GM10248 (cell line): Measurements from ENCODE around the gene GLRX5.
A peak's percentile ranks its signal among the peaks of the same experiment; 100 is the strongest.

Experiments used
- CTCF ChIA-PET: fragments of 300-600 bp; sonication (Branson Sonifier 250); formaldehyde crosslinking; extraction: SDS; loops from one replicate; lab custom pipeline; 2021; ENCODE audit warnings: antibody characterized with exemption; lab: Yijun Ruan, JAX
- POLR2A ChIA-PET: fragments of 350-650 bp; sonication (Branson Sonifier 250); formaldehyde crosslinking; extraction: SDS; loops from one replicate; lab custom pipeline; 2020; ENCODE audit warnings: antibody characterized with exemption; lab: Yijun Ruan, JAX
- DNase-seq: peaks from one replicate; pipeline ENCODE4 v3.0.0; 2012; ENCODE audit errors: extremely low spot score
- TF ChIP-seq, protein P1 (sequence below): IDR thresholded peaks from 2 replicates; pipeline ENCODE4 v1.5.1; 2012; ENCODE audit warnings: mild to moderate bottlenecking, low read depth; ENCODE audit errors: extremely low read depth, missing control alignments, control extremely low read depth

Gene GLRX5

DNA sequence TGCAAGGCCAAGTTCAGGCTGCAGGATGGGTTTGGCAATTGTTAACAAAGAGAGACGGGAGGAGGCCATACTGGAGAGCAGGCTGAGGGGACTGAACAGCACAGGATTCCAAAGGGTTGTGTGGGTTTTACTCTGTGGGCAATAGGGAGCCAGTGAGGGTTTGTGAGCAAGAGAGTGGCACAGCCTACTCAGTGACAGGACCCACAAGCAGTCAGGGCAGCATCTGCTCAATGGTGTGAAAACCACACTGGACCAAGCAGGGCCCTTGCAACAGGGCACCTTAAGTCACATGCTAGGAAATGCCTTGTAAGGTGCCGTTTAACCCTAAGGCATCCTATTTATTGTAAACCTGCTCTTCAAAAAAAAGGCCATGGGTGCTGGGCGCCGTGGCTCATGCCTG lies 40.4 kb upstream of the GLRX5 start:
- TF ChIP-seq, protein P1, sequence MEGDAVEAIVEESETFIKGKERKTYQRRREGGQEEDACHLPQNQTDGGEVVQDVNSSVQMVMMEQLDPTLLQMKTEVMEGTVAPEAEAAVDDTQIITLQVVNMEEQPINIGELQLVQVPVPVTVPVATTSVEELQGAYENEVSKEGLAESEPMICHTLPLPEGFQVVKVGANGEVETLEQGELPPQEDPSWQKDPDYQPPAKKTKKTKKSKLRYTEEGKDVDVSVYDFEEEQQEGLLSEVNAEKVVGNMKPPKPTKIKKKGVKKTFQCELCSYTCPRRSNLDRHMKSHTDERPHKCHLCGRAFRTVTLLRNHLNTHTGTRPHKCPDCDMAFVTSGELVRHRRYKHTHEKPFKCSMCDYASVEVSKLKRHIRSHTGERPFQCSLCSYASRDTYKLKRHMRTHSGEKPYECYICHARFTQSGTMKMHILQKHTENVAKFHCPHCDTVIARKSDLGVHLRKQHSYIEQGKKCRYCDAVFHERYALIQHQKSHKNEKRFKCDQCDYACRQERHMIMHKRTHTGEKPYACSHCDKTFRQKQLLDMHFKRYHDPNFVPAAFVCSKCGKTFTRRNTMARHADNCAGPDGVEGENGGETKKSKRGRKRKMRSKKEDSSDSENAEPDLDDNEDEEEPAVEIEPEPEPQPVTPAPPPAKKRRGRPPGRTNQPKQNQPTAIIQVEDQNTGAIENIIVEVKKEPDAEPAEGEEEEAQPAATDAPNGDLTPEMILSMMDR = no peak
- no peak for DNase-seq
- ChIA-PET CTCF (interaction anchor here (0.9 to 1.6 kb wide), 5 partner anchors 24 to 52 kb away, joined by 3 to 9 read pairs (median 3); no protein-coding TSS in a partner anchor), POLR2A (no interaction called here)

DNA sequence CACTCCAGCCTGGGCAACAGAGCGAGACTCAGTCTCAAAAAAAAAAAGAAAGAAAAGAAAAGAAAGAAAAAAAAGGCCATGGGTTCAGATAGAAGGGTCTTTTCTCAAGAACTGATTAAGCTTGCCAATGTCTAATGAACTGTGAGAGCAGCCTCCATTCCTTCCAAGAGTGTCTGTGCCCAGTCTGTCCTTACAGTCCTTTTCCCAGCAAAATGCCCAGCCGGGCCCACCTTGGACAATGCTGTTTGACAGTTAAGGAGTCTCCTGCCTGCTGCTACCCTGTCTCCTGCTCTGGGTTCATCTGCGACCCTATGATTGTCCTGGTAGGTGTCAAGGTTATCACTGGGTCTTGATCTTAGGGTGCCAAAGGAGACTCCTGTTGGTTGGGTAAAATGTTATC lies 39.8 kb upstream of the GLRX5 start:
- POLR2A ChIA-PET = no interaction called here
- TF ChIP-seq, protein P1 = no peak
- no peak for DNase-seq
- CTCF ChIA-PET = interaction anchor here (0.9 to 1.9 kb wide), 3 partner anchors 12 to 32 kb away, joined by 3 to 11 read pairs (median 9); no protein-coding TSS in a partner anchor

DNA sequence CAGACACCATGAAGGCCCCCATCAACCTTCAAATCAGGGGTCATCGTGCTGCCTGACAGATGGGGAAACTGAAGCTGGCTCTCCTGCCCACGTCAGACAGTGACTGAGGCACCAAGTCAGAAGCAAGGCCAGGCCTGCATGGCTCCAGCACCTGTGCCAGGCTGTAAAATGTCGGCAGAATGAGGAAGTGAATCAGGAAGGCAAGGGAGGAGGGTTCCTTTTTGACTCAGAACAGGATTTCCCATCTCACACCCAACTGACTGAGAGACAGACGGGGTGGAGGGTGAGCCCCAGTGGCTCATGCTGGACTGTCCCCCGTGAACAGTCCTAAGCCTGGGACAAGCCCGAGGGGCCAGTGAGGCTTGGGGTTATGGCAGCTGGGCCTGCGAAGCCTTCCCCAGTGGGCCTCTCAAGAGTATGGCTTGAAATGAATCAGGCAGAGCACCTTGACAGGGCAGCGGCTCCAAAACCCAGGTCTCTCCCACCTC lies 39.3 kb upstream of the GLRX5 start:
- POLR2A ChIA-PET = interaction anchor here (0.6 kb wide), 1 partner anchor 26 kb away, joined by 9 read pairs; no protein-coding TSS in a partner anchor
- TF ChIP-seq, protein P1 = no peak
- CTCF ChIA-PET = interaction anchor here (0.9 to 2.0 kb wide), 8 partner anchors 9 to 52 kb away, joined by 3 to 11 read pairs (median 8); no protein-coding TSS in a partner anchor
- DNase-seq = peak; percentile 82

GRCh38 chr14:95496111-95496681 lies 38.7 kb upstream of the GLRX5 start:
- POLR2A ChIA-PET = interaction anchor here (0.6 kb wide), 1 partner anchor 27 kb away, joined by 9 read pairs; no protein-coding TSS in a partner anchor
- TF ChIP-seq, protein P1 = no peak
- no peak for DNase-seq
- CTCF ChIA-PET = interaction anchor here (1.1 to 2.0 kb wide), 12 partner anchors 9 to 56 kb away, joined by 3 to 11 read pairs (median 4); partner anchors contain the start of gene SYNE3

DNA sequence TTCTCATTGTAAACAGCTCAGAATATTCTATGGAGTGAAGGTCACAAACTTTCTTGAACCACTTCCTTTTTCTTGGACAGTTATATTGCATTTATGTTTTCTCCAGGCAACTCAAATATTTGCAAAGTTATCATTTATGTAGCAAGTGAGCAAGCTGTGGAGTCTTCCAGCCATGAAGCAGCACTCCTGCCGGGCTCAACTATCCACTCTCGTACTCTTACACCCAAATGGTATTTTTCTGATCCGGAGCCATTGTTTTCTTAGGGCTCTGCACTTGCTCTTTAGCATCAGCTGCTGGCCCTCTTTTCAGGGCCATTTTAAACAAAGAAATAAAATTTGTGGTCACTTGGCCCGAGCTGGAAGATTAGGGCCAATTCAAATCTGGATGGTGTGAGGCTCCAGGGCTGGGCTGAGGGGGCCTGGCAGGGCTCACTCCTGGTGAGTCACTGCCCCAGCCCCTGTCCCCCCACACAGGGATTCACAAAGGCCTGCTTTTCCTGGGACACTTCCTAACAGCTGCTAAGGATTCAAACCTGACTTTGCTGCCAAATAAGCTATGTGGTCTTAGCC lies 38.1 kb upstream of the GLRX5 start:
- ChIA-PET POLR2A (no interaction called here), CTCF (interaction anchor here (1.1 to 2.0 kb wide), 12 partner anchors 8 to 56 kb away, joined by 3 to 11 read pairs (median 4); partner anchors contain the start of gene SYNE3)
- no peak for DNase-seq
- TF ChIP-seq, protein P1 = no peak

DNA sequence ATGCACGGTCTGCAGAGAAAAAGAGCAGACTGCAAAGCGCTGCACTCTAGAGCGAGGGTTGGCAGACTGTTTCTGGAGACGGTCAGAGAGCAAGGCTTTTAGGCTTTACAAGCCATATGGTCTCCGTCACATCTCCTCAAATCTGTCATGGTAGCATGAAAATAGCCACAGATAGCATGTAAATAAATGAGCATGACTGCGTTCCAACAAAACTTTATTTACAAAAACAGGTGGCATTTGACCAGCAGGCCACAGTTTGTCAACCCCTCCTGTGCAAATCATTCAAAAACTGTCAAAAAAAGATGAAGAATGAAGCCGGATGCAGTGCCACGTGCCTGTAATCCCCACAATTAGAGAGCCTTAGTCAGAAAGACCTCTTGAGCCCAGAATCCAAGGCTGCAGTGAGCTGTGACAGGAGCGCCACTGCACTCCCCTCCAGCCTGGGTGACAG lies 37.3 kb upstream of the GLRX5 start:
- TF ChIP-seq, protein P1 = no peak
- CTCF ChIA-PET = interaction anchor here (1.3 to 2.0 kb wide), 4 partner anchors 15 to 55 kb away, joined by 3 to 10 read pairs (median 6); no protein-coding TSS in a partner anchor
- POLR2A ChIA-PET = no interaction called here
- DNase-seq = no peak
